ENCODE measurements around the gene DNASE2.
"Not testable (repeated sequence)": the region's sequence is repeated elsewhere in the genome, so short reads cannot be mapped to it uniquely, and the experiment has no call there.

The DNASE2 gene

GRCh38 chr19:12881172-12881808, at the start of gene DNASE2:
DNASE2 (minus strand) TSS chr19:12881449; CDS start chr19:12881375, 74 bp downstream.
- TF ChIP-seq CTCF (IDR thresholded peaks at IDR 0.05; ENCODE audit: low read depth, low read length, missing control alignments) = no peak
- H3K4me3 ChIP-seq (replicated peaks; ENCODE audit: low read depth, low read length) = peak within 1 kb of the TSS; percentile 71
- peak; percentile 71 for DNase-seq (ENCODE audit: extremely low read depth, low read depth)

- no peak overlapping the region for H3K4me3 ChIP-seq (replicated peaks; ENCODE audit: low read depth, low read length)
- DNase-seq (ENCODE audit: extremely low read depth, low read depth) = no peak
- peak; percentile 6 for TF ChIP-seq CTCF (IDR thresholded peaks at IDR 0.05; ENCODE audit: low read depth, low read length, missing control alignments)
Observed at GRCh38 chr19:12930002-12930645, 48.9 kb upstream of the DNASE2 start.

GRCh38 chr19:12924621-12925310, 43.5 kb upstream of the DNASE2 start:
- no peak for TF ChIP-seq CTCF (IDR thresholded peaks at IDR 0.05; ENCODE audit: low read depth, low read length, missing control alignments)

GRCh38 chr19:12922959-12923358, 41.7 kb upstream of the DNASE2 start:
- no peak overlapping the region for H3K4me3 ChIP-seq (replicated peaks; ENCODE audit: low read depth, low read length)
- DNase-seq (ENCODE audit: extremely low read depth, low read depth) = no peak
- no peak for TF ChIP-seq CTCF (IDR thresholded peaks at IDR 0.05; ENCODE audit: low read depth, low read length, missing control alignments)

More at GRCh38 chr19:12924621-12925310, 43.5 kb upstream of the DNASE2 start:
- H3K4me3 ChIP-seq (replicated peaks; ENCODE audit: low read depth, low read length) = no peak overlapping the region
- DNase-seq (ENCODE audit: extremely low read depth, low read depth) = no peak

- DNase-seq (ENCODE audit: extremely low read depth, low read depth) = no peak
- H3K4me3 ChIP-seq (replicated peaks; ENCODE audit: low read depth, low read length) = no peak overlapping the region
- TF ChIP-seq CTCF (IDR thresholded peaks at IDR 0.05; ENCODE audit: low read depth, low read length, missing control alignments) = no peak
Observed at GRCh38 chr19:12921047-12921446, 39.8 kb upstream of the DNASE2 start.

GRCh38 chr19:12918253-12918652, 37.0 kb upstream of the DNASE2 start:
- no peak for DNase-seq (ENCODE audit: extremely low read depth, low read depth)
- TF ChIP-seq CTCF (IDR thresholded peaks at IDR 0.05; ENCODE audit: low read depth, low read length, missing control alignments) = no peak
- H3K4me3 ChIP-seq (replicated peaks; ENCODE audit: low read depth, low read length) = no peak overlapping the region

- H3K4me3 ChIP-seq (replicated peaks; ENCODE audit: low read depth, low read length); DNase-seq (ENCODE audit: extremely low read depth, low read depth): not testable (repeated sequence)
Observed at GRCh38 chr19:12915860-12916259, 34.6 kb upstream of the DNASE2 start.
